SIG-M5 treated with dmso at 0.1 percent for 504 hours (cell line): ENCODE measurements around the gene TMEM131L.
"Not testable (repeated sequence)": the region's sequence is repeated elsewhere in the genome, so short reads cannot be mapped to it uniquely, and the experiment has no call there.

Experiments used
- DNase-seq: peaks from one replicate; lab custom pipeline; 2025; ENCODE audit not compliant: unreplicated experiment; lab: John Stamatoyannopoulos, UW

TMEM131L gene, protein sequence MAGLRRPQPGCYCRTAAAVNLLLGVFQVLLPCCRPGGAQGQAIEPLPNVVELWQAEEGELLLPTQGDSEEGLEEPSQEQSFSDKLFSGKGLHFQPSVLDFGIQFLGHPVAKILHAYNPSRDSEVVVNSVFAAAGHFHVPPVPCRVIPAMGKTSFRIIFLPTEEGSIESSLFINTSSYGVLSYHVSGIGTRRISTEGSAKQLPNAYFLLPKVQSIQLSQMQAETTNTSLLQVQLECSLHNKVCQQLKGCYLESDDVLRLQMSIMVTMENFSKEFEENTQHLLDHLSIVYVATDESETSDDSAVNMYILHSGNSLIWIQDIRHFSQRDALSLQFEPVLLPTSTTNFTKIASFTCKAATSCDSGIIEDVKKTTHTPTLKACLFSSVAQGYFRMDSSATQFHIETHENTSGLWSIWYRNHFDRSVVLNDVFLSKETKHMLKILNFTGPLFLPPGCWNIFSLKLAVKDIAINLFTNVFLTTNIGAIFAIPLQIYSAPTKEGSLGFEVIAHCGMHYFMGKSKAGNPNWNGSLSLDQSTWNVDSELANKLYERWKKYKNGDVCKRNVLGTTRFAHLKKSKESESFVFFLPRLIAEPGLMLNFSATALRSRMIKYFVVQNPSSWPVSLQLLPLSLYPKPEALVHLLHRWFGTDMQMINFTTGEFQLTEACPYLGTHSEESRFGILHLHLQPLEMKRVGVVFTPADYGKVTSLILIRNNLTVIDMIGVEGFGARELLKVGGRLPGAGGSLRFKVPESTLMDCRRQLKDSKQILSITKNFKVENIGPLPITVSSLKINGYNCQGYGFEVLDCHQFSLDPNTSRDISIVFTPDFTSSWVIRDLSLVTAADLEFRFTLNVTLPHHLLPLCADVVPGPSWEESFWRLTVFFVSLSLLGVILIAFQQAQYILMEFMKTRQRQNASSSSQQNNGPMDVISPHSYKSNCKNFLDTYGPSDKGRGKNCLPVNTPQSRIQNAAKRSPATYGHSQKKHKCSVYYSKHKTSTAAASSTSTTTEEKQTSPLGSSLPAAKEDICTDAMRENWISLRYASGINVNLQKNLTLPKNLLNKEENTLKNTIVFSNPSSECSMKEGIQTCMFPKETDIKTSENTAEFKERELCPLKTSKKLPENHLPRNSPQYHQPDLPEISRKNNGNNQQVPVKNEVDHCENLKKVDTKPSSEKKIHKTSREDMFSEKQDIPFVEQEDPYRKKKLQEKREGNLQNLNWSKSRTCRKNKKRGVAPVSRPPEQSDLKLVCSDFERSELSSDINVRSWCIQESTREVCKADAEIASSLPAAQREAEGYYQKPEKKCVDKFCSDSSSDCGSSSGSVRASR (N-terminal part only)

DNA sequence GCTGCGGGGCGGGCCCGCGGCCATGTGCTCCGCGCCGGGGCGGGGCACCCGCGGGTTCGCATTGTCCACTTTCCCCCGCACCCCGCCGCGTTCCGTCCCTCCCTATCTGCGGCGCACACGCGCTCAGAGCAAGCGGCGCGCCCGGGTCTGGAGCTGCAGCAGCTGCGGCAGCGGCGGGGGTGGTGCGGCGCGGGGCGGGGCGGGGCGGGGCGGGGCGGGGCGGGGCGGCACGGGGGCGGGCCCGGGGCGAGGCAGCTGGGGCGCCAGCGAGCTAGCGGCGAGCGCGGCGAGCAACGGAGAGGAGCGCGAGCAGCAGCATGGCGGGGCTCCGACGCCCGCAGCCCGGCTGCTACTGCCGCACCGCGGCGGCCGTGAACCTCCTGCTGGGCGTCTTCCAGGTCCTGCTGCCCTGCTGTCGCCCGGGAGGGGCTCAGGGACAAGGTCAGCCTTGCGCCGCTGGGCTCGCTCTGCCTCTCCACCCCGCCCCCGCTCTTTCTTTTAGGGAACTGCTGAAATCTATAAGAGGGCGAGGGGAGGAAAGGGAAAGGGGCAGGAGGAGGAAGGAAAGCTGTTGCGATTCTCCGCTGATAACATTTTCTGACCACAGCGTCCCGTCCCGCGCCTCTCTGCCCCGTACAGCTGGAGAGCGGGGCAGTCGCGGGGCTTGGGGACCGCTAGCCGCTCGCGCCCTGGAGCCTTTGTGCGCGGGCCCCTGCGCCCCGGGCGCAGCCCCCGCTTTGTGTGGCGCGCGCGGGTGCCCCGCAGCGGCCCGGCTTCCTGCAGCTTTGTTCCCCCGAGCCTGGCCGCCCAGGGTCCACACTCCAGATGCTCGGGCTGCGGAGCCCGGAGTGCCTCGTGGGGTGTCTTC, at the start of gene TMEM131L:
TMEM131L (plus strand) TSS at position 280 of the 868 bp plus-strand sequence; CDS start at position 318, 38 bp downstream.
- DNase-seq: peak; percentile 67

DNA sequence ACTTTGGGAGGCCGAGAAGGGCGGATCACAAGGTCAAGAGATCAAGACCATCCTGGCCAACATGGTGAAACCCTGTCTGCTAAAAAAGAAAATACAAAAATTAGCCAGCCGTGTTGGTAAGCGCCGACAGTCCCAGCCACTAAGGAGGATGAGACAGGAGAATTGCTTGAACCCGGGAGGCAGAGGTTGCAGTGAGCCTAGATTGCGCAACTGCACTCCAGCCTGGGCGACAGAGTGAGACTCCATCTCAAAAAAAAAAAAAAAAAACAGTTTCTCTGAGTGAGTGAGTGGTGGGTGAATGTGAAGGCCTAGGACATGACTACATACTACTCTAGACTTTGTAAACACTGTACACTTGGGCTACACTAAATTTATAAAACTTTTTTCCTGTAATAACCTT, 49.7 kb upstream of the TMEM131L start:
- not testable (repeated sequence) for DNase-seq

DNA sequence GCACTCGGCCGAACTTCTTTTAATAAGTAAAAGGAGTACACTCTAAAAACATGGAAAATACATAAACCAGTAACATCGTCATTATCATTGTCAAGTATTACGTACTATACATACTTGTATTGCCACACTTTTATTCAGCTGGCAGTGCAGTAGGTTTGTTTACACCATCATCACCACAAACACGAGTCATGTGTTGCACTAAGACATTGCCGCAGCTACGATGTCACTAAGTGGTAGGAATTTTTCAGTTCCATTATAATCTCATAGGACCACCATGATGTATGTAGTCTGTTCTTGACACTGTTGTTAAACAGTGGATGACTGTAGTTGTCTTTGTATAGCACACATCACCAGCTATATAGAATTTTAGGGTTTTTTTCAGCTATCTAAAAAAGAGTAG, 48.0 kb upstream of the TMEM131L start:
- DNase-seq: no peak

DNA sequence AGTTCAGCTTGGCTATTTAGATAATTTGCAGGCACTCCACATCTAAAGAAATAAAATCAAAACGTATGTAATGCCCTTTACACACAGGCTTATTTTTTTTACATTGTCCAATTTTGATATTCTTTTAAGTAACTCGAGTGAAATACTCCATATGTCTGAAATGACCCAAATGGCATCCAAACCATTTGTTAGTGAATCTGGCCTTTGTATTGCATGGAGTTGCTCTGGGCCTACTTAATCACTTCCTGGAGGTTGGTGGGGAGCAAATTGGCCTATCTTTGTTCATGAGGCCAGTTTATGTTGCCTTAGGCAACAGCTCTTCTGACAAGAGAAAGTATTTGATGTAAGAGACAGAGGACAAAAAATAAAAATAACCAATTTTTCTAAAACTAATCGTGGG, 47.6 kb upstream of the TMEM131L start:
- no peak for DNase-seq

DNA sequence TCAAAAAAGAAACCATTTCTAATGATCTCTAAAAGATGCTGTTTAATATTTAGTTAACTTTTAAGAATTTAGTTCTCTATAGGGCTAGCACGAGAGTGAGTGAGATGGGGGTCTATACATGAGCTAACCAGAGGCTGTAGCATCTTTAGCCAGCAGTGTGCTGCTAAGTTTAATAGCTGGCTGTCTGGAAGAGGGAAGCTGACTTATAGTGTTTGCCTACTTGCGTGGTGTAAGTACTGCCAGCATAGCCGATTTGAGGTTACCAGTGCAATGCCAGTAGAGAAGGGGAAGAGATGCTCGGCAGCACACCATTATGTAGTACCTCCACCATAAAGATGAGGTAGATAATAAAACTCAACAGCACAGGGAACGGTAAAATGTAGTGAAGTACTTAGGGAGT, 47.1 kb upstream of the TMEM131L start:
- no peak for DNase-seq

DNA sequence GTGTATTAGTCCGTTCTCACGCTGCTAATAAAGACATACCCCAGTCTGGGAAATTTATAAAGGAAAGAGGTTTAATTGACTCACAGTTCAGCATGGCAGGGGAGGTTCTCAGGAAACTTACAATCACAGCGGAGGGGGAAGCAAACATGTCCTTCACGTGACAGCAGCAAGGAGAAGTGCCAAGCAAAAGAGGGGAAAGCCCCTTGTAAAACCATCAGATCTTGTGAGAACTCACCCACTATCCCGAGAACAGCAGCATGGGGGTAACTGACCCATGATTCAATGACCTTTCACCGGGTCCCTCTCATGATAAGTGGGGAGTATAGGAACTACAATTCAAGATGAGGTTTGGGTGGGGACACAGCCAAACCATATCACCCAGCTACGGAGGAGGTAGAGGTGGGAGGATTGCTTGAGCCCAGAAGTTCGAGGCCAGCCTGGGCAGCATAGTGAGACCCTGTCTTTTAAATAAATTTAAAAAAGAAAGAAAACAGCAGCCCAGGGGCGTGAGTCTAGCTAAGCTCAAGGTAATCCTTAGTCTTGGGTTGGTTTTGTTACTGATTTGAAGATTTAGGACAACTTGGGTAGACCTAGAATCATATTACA, 46.4 kb upstream of the TMEM131L start:
- no peak for DNase-seq

DNA sequence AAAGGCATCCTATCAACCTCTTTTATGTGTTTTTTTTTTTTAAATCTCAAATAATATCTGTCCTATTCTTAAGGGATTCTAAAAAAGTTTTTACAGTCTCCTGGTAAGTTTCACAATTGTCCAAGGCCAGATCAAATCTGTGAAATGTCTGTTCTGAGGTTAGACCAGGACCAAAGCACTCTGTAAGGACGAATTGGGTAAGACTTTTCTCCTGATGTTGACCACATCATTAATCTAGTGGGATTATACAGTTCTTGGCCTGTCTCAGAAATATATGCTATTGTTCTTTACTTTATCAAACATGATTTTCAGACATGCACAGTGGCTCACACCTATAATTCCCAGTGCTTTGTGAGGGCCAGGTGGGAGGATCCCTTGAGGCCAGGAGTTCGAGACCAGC, 45.8 kb upstream of the TMEM131L start:
- DNase-seq: no peak

DNA sequence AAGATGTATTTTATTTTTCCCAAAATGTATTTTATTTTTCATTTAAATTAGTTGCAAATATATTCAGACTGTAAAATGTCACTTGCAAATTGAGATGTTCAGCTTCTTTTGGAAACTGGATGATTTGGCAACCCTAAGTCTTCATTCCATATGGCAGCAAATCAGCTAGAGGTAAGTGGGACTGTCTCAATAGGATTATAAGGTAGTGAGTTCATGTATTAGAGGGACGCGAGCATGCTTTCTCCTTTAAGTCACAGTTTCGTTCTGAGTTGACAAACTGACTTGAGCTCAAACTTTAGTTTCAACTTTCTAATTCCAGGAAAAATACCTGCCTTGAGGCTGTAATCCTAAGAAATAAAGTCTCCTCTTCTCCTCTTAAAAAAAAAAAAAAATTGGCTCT, 44.2 kb upstream of the TMEM131L start:
- no peak for DNase-seq

DNA sequence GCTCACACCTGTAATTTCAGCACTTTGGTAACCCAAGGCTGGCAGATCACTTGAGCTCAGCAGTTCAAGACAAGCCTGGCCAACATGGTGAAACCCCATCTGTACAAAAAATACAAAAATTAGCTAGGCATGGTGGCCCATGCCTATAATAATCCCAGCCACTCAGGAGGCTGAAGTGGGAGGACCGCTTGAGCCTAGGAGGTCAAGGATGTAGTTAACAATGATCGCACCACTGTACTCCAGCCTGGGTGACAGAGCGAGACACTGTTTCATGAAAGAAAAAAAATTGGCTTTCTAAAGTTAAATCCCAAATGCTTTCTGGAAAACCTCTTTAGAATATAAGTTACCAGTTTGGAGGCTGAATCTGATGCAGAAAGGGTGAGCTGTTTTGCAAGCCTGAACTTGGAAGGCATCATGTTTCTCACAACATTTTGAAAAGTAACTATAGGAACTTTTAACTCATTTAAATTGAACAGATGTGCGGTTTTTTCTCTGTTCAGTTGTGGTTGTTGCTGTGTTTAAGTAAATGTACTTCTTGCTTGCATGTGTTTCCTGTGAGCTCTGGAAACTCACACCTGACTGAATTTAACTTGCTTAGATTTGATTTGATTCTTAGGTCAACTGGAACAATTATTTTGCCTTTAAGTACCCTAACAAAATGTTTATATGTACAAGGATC, 39.8 kb upstream of the TMEM131L start:
- DNase-seq: no peak

DNA sequence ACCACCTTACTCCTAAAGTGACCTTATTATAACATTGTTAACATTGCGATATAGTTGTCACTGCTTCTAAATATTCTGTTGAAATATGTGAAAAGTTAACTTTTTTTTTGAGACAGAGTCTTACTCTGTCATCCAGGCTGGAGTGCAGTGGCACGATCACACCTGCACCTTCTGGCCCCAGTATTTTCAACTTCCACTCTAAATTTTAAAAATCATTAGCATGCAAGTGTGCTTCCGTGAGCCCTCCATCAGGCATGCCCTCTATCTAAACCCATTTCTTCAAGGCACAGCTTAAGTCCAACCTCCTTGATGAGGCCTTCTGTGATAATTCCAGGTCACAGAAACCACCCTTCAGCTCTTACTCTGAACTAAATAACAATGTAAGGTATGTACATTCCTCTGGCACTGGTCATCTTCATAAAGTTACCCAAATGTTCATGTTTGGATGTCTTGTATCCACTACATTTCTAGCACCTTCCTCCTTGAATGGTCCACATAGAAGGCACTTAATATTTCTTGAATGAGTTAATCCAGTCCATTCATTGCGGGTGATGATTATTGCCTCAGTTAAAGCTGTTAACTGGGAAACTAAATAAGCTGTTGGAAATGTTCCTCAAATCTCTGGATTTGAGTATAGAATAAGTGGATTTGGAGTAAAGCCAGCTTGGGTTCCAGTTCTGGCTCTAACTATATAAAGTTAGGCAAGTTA, 38.6 kb upstream of the TMEM131L start:
- no peak for DNase-seq

DNA sequence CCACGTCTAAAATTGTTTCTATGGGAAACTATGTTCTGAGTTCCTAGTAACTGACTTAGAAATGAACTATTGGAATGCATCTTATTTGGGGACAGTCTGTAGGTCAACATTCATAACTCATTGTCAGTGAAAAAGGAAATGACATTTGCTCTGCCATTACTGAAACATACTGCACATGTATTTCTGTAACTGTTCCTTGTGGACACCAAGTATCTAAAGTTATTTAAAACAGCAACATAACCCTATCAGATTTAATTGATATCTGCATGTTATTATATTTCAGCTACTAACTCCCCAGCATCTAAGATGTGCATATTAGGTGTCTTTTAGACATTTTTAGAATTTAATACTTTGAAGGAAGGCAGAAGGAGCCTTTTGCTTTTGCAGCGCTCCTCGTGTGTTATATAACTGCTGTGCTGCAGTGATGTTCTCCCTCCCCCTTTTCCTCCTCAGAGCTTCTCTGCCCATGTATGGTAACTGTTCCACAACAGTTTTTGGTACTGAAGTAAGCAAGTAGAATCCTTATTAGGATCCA, 37.2 kb upstream of the TMEM131L start:
- DNase-seq: no peak

DNA sequence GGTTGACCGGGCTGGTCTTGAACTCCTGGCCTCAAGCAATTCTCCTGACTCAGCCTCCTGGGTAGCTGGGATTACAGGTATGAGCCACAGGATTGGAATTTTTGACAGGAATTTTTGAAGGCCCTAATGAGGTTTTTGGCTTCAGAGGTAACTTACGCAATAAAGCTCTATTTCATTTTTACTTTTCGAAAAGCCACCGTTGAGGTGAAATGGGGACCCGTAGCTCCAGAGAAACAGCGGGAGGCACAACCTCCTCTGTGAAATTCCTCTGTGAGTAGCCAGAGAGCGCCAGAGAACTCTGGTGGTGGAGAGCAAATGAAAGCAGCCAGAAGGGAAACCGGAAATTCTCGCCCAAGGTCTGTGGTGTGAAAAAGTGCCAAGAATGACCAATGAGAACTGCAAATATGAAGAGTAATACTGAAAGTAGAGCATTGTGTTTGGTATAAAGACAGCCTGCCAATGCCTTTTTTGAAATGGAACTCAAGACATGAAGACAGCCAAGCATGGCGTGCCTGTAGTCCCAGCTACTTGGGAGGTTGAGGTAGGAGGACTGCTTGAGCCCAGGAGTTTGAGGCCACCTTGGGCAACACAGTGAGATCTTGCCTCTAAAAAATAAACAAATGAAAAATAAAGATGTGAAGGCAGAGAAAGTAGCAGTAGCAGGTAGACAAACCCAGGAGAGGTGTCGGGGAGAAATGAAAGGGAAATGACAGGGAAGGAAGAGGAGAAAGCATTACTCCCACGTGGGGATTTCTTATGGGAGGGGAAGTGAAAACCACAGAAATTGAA, 33.0 kb upstream of the TMEM131L start:
- DNase-seq: peak; percentile 71

DNA sequence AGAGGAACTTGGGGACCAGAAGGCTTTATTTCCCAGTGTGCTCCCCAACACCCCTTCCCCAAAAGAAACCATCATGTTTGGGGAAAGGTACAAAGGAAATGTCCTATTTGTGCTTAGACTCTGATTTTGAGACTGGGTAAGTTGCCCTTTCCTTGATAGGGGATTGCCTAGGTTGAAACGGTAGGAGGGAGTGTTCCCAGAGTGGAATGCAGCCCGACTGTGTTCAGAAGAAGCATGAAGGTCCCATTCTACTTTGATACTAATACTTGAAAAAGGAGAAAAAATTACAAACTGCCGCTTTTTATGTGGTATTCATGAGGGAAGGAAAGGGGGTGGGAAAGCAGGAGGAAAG, 32.4 kb upstream of the TMEM131L start:
- DNase-seq: no peak

DNA sequence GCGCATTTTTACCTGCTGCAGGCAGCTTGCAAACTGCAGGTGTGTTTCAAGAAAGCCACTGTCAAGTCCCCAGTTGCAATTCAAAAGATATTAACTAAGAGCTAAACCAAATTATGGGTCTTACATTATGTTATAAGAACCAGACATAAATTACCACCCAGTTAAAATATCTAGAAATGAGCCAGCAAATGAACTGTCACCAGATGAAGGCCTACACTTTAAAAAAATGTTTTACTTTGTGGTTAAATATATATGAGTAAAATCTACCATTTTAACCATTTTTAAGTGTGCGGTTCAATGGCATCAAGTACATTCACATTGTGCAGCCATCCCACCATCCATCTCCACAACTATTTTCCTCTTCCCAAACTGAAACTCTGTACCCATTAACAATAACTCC, 32.0 kb upstream of the TMEM131L start:
- no peak for DNase-seq

DNA sequence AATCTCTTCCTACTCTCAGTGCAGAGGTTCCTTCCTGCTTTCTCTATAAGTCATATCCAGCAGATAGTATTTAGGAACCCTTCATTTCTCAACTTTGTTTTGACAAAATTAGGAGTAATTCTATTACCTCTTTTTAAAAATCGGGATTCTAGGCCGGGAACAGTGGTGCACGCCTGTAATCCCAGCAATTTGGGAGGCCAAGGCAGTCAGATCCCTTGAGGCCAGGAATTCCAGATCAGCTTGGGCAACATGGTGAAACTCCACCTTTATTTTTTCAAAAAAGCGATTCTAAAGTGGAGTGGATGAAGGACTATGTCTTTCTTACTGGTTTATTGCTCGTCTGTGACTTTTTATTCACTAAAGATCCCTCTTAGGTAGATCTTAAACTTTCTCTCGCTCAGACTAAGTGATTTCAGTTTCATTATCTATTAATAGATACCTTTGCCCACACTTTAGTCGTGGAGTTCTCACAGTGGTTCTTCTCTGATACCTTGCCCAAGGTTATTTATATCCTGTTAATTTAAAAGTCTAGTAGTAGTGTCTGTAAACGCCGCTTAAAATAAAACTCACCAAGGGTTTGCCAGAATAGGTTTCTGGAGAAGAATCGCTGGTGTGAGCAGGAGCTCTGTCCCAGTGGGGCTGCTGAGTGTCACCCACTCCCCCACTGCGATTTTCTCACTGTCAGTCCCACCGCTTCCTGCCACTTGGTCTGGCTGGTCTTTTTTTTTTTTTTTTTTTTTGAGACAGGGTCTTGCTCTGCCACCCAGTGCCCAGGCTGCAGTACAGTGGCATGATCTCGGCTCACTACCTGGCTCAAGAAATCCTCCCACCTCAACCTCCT, 27.0 kb upstream of the TMEM131L start:
- DNase-seq: no peak

DNA sequence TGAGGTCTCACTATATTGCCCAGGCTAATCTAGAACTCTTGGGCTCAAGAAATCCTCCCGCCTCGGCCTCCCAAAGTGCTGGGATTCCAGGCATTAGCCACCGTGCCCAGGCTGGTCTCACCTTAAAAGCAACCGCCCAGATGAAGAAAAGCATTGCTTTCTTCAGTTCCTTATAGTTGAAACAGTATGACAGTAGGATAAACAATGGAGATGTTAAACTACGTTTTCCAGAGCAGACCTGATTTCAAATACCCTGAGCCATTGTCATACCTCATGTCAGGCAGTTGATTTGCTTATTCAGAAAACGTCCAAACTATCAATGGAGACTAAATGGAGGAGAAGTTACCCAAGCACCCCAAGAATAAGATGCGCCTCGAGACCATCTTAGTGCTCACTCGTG, 26.3 kb upstream of the TMEM131L start:
- no peak for DNase-seq

DNA sequence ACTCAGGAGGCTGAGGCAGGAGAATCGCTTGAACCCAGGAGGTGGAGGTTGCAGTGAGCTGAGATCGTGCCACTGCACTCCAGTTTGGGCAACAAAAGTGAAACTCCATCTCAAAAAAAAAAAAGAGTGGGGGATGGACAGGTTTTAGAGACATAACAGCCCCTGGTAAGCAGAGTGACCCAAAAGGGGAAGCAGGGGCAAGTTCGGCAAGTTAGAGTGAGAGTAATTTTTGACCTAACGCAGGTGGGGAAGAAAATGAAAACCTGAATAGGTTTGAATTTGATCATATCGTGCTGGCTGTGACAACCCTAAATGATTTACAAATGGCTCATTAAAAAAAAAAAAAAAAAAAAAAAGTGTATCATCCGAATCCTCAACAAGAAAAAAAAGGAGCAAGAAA, 25.7 kb upstream of the TMEM131L start:
- DNase-seq: no peak
